ENCODE measurements around the gene DBR1.

DBR1 gene

GRCh38 chr3:138174421-138175131 lies at the start of gene DBR1:
DBR1 (minus strand) TSS chr3:138174921; CDS start chr3:138174795, 126 bp downstream.
- DNase-seq: peak; percentile 95

GRCh38 chr3:138222942-138223287 lies 48.2 kb upstream of the DBR1 start:
- no peak for DNase-seq

GRCh38 chr3:138222131-138222941 lies 47.6 kb upstream of the DBR1 start:
- no peak for DNase-seq

GRCh38 chr3:138220788-138221187 lies 46.1 kb upstream of the DBR1 start:
- DNase-seq: no peak

- DNase-seq: no peak
These were observed 45.5 kb upstream of the DBR1 start for GRCh38 chr3:138220242-138220641.

- no peak for DNase-seq
These were observed 44.5 kb upstream of the DBR1 start for GRCh38 chr3:138219255-138219654.

GRCh38 chr3:138213398-138214085 lies 38.8 kb upstream of the DBR1 start:
- DNase-seq: no peak

GRCh38 chr3:138210528-138210927 lies 35.8 kb upstream of the DBR1 start:
- no peak for DNase-seq

GRCh38 chr3:138206196-138206595 lies 31.5 kb upstream of the DBR1 start:
- DNase-seq: no peak

- DNase-seq: no peak
These were observed 30.8 kb upstream of the DBR1 start for GRCh38 chr3:138205527-138205926.

- DNase-seq: no peak
These were observed 29.2 kb upstream of the DBR1 start for GRCh38 chr3:138203938-138204337.

GRCh38 chr3:138202945-138203701 lies 28.4 kb upstream of the DBR1 start:
- no peak for DNase-seq

- DNase-seq: no peak
These were observed 25.7 kb upstream of the DBR1 start for GRCh38 chr3:138200424-138200823.

- DNase-seq: no peak
These were observed 25.1 kb upstream of the DBR1 start for GRCh38 chr3:138199851-138200250.

- no peak for DNase-seq
These were observed 22.8 kb upstream of the DBR1 start for GRCh38 chr3:138197524-138197923.

GRCh38 chr3:138197058-138197457 lies 22.3 kb upstream of the DBR1 start:
- no peak for DNase-seq

GRCh38 chr3:138196023-138196422 lies 21.3 kb upstream of the DBR1 start:
- DNase-seq: no peak

- no peak for DNase-seq
These were observed 20.8 kb upstream of the DBR1 start for GRCh38 chr3:138195481-138195880.

GRCh38 chr3:138188013-138188730 lies 13.5 kb upstream of the DBR1 start:
- DNase-seq: no peak

GRCh38 chr3:138187296-138188012 lies 12.7 kb upstream of the DBR1 start, which contains the start of gene ARMC8:
ARMC8 (plus strand) TSS chr3:138187301; CDS start chr3:138187555, 254 bp downstream.
- peak; percentile 56 to 68 for DNase-seq

GRCh38 chr3:138186803-138187295 lies 12.1 kb upstream of the DBR1 start:
- DNase-seq: peak; percentile 94 to 96
